H1 (cell line): ENCODE measurements around the gene THOC6.
"Not testable (repeated sequence)": the region's sequence is repeated elsewhere in the genome, so short reads cannot be mapped to it uniquely, and the experiment has no call there.

Experiments
- CBX5 ChIP-seq: fragments of 300-800, 300-1000 bp; sonication (generic); IDR thresholded peaks from 2 replicates; pipeline ENCODE4 v1.7.1; 2016; ENCODE audit warnings: antibody characterized with exemption, low read length, low read depth
- EZH2 ChIP-seq: fragments of 200-600 bp; sonication (generic); IDR thresholded peaks from 2 replicates; pipeline ENCODE4 v1.7.1; 2012; ENCODE audit warnings: low read depth, mild to moderate bottlenecking, moderate library complexity, low read length, inconsistent platforms; ENCODE audit not compliant: severe bottlenecking
- JUN ChIP-seq: IDR thresholded peaks from 2 replicates; pipeline ENCODE4 v1.6.1; 2011; ENCODE audit warnings: low read depth, mild to moderate bottlenecking, improper control_type of control experiment, low read length
- PHF8 ChIP-seq: fragments of 200-600 bp; sonication (generic); conservative IDR thresholded peaks from 2 replicates; pipeline ENCODE4 v1.7.1; 2012; ENCODE audit warnings: low read depth, mild to moderate bottlenecking, inconsistent platforms, low read length, moderate library complexity
- POLR2A ChIP-seq, 2 experiments: IDR thresholded peaks; 1 replicate in 1 of 2; 2 replicates in 1 of 2; pipeline ENCODE4 v1.6.1; 2011; ENCODE audit warnings: low read depth in 2 of 2, low read length in 2 of 2, mild to moderate bottlenecking in 2 of 2; ENCODE audit errors: control extremely low read depth in 1 of 2
- RBBP5 ChIP-seq: IDR thresholded peaks from 2 replicates; pipeline ENCODE4 v1.7.1; 2012; ENCODE audit warnings: low read depth, mild to moderate bottlenecking, inconsistent platforms, low read length, moderate library complexity, borderline replicate concordance
- RNF2 ChIP-seq: fragments of 200-900, 300-1000 bp; sonication (generic); IDR thresholded peaks from 2 replicates; pipeline ENCODE4 v1.7.1; 2016; ENCODE audit warnings: borderline replicate concordance, low read depth, mild to moderate bottlenecking, antibody characterized with exemption, low read length; ENCODE audit not compliant: poor library complexity, severe bottlenecking; ENCODE audit errors: missing control alignments
- SIN3A ChIP-seq, 2 experiments: IDR thresholded peaks in 1 of 2; conservative IDR thresholded peaks in 1 of 2; 2 replicates each; pipeline ENCODE4 v1.6.1; 2011 to 2012; ENCODE audit warnings: low read length in 2 of 2, improper control_type of control experiment in 1 of 2, low read depth in 1 of 2, mild to moderate bottlenecking in 1 of 2
- SP1 ChIP-seq: IDR thresholded peaks from 2 replicates; pipeline ENCODE4 v1.6.1; 2011; ENCODE audit warnings: low read depth, low read length
- SUZ12 ChIP-seq: fragments of 200-600 bp; sonication (generic); IDR thresholded peaks from 2 replicates; pipeline ENCODE4 v1.6.1; 2012; ENCODE audit warnings: mild to moderate bottlenecking, inconsistent platforms, low read length, moderate library complexity, mixed read lengths
- TBP ChIP-seq: IDR thresholded peaks from 2 replicates; pipeline ENCODE4 v1.6.1; 2011; ENCODE audit warnings: low read depth, low read length, improper control_type of control experiment
- TF ChIP-seq, protein P1 (sequence below): IDR thresholded peaks from 2 replicates; pipeline ENCODE4 v1.6.1; 2012; ENCODE audit warnings: low read length, inconsistent platforms
- TF ChIP-seq, protein P2 (sequence below): IDR thresholded peaks from 2 replicates; pipeline ENCODE4 v1.6.1; 2012; ENCODE audit warnings: inconsistent platforms
- TF ChIP-seq, protein P3 (sequence below), 3 experiments: IDR thresholded peaks; 1 replicate in 2 of 3; 2 replicates in 1 of 3; pipeline versions ENCODE4 v1.5.1 to v1.6.1; 2011; ENCODE audit warnings: low read length in 3 of 3, mild to moderate bottlenecking in 3 of 3, inconsistent platforms in 2 of 3, low read depth in 1 of 3, moderate library complexity in 1 of 3; ENCODE audit not compliant: insufficient read depth in 1 of 3; ENCODE audit errors: control extremely low read depth in 1 of 3

DNA sequence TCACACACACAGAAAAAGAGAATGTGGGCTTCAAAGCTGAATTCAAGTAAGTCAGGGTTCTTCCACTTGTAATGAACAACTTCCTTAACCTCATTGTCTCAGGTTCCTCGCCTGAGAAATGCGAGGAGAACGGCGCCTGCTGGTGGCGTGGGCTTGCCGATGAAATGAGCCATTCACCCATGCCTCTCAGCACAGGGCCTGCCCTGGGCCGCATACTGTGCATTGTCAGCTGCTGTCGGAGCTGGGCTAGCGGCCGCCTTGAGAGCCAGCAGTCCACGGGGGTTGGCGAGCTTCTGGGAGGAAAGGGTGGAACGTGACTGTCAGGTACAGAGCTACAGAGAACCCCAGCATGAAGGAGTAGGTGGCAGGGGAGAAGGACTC lies 29.5 kb downstream of the THOC6 start:
- TF ChIP-seq, protein P1, sequence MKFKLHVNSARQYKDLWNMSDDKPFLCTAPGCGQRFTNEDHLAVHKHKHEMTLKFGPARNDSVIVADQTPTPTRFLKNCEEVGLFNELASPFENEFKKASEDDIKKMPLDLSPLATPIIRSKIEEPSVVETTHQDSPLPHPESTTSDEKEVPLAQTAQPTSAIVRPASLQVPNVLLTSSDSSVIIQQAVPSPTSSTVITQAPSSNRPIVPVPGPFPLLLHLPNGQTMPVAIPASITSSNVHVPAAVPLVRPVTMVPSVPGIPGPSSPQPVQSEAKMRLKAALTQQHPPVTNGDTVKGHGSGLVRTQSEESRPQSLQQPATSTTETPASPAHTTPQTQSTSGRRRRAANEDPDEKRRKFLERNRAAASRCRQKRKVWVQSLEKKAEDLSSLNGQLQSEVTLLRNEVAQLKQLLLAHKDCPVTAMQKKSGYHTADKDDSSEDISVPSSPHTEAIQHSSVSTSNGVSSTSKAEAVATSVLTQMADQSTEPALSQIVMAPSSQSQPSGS: not testable (repeated sequence)
- not testable (repeated sequence) for TF ChIP-seq CBX5; SIN3A (conservative IDR thresholded peaks at IDR 0.05 in 1 of 2, IDR thresholded peaks at IDR 0.05 in 1 of 2; ENCODE audit: low read depth in 1 of 2, low read length in 2 of 2); EZH2; PHF8; TBP; SP1; SUZ12; RNF2; POLR2A (IDR thresholded peaks at IDR 0.05; ENCODE audit: control extremely low read depth in 1 of 2, low read depth in 2 of 2, low read length in 2 of 2); JUN; RBBP5
- TF ChIP-seq, protein P2, sequence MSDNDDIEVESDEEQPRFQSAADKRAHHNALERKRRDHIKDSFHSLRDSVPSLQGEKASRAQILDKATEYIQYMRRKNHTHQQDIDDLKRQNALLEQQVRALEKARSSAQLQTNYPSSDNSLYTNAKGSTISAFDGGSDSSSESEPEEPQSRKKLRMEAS: not testable (repeated sequence)
- TF ChIP-seq, protein P3, sequence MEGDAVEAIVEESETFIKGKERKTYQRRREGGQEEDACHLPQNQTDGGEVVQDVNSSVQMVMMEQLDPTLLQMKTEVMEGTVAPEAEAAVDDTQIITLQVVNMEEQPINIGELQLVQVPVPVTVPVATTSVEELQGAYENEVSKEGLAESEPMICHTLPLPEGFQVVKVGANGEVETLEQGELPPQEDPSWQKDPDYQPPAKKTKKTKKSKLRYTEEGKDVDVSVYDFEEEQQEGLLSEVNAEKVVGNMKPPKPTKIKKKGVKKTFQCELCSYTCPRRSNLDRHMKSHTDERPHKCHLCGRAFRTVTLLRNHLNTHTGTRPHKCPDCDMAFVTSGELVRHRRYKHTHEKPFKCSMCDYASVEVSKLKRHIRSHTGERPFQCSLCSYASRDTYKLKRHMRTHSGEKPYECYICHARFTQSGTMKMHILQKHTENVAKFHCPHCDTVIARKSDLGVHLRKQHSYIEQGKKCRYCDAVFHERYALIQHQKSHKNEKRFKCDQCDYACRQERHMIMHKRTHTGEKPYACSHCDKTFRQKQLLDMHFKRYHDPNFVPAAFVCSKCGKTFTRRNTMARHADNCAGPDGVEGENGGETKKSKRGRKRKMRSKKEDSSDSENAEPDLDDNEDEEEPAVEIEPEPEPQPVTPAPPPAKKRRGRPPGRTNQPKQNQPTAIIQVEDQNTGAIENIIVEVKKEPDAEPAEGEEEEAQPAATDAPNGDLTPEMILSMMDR (IDR thresholded peaks at IDR 0.05; ENCODE audit: control extremely low read depth in 1 of 3, insufficient read depth in 1 of 3, low read depth in 1 of 3, low read length in 3 of 3): peak in 2 of 3 experiments; percentile 19 to 34; a peak in 3 of 4 replicates
